ENCODE measurements around the gene ZBTB16. TPM values are rescaled to one million over a fixed set of nuclear protein-coding genes. Genes with fewer than 3 reads are reported as not detected.

Gene ZBTB16
- total RNA-seq, 1 experiment from 2014 or later, result 0.21 TPM

GRCh38 chr11:114130629-114131277 lies 71.2 kb downstream of the ZBTB16 start:
- CTCF ChIA-PET, result no interaction called here
- peaks cover 17% of the 10 kb centered on the region for H3K27me3 ChIP-seq (ENCODE audit: control insufficient read depth, insufficient read depth, low read length)

DNA sequence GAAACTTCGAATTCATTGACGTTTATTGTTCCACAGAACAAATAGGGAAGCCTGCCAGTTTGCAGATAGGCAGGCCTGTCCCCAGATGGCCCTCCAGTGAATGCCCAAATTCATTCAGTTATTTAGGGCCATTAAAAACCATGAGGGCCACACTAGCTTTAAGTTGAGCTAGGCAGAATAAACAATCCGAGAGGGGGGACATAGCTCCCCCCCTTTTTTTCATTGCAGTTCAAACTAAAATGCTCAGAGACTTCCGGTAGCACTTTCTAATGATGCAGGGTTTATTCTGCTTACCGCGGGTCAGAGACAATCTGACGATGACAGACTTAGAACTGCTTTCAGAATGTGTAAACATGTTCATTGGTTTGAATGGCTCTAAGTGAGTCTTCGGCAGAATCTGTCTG lies 72.0 kb downstream of the ZBTB16 start:
- CTCF ChIA-PET, result no interaction called here
- no peak for ATAC-seq
- intact Hi-C loops (cut with micrococcal nuclease; ENCODE audit: unreplicated experiment), result no loop called here

More at GRCh38 chr11:114130629-114131277, 71.2 kb downstream of the ZBTB16 start:
- intact Hi-C loops (cut with micrococcal nuclease; ENCODE audit: unreplicated experiment), result no loop called here
- Histone ChIP-seq H3K4me1 (ENCODE audit: control insufficient read depth, insufficient read depth, low read length) (no peaks in the 10 kb centered on the region), H3K27ac (ENCODE audit: low read length) (no peak overlapping the region), H3K4me3 (ENCODE audit: low read depth in 2 of 2, low read length in 2 of 2) (no peak overlapping the region), H3K36me3 (ENCODE audit: control insufficient read depth, insufficient read depth, low read length) (no peaks in the 10 kb centered on the region), H3K9me3 (ENCODE audit: control insufficient read depth, insufficient read depth, low read depth, low read length) (no peaks in the 10 kb centered on the region)
- in situ Hi-C loops (cut with HindIII; ENCODE audit: low pct_unique_long_range_greater_than_20kb, low sequenced_read_pairs), result no loop called here
- POLR2A ChIA-PET, result no interaction called here
- ATAC-seq (no peak), DNase-seq (ENCODE audit: low read depth, low spot score) (no peak)
- no TSS peak for BruUV-seq (replicated peaks)
- TF ChIP-seq SIN3A (IDR thresholded peaks at IDR 0.05; ENCODE audit: borderline replicate concordance, insufficient read depth, low read depth, low read length) (no peak), POLR2AphosphoS5 (IDR thresholded peaks at IDR 0.05; ENCODE audit: low read depth, low read length) (no peak), REST (IDR thresholded peaks at IDR 0.05; ENCODE audit: insufficient read depth in 1 of 2, low read depth in 2 of 2, low read length in 1 of 2) (no peak), TCF7L2 (IDR thresholded peaks at IDR 0.05; ENCODE audit: low read depth, low read length) (no peak)
- TF ChIP-seq, protein P1, sequence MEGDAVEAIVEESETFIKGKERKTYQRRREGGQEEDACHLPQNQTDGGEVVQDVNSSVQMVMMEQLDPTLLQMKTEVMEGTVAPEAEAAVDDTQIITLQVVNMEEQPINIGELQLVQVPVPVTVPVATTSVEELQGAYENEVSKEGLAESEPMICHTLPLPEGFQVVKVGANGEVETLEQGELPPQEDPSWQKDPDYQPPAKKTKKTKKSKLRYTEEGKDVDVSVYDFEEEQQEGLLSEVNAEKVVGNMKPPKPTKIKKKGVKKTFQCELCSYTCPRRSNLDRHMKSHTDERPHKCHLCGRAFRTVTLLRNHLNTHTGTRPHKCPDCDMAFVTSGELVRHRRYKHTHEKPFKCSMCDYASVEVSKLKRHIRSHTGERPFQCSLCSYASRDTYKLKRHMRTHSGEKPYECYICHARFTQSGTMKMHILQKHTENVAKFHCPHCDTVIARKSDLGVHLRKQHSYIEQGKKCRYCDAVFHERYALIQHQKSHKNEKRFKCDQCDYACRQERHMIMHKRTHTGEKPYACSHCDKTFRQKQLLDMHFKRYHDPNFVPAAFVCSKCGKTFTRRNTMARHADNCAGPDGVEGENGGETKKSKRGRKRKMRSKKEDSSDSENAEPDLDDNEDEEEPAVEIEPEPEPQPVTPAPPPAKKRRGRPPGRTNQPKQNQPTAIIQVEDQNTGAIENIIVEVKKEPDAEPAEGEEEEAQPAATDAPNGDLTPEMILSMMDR (IDR thresholded peaks at IDR 0.05), result no peak

More for the DNA sequence above, 72.0 kb downstream of the ZBTB16 start:
- BruUV-seq (replicated peaks), result no TSS peak
- Histone ChIP-seq H3K4me3 (ENCODE audit: low read depth in 2 of 2, low read length in 2 of 2) (no peak overlapping the region), H3K36me3 (ENCODE audit: control insufficient read depth, insufficient read depth, low read length) (no peaks in the 10 kb centered on the region), H3K4me1 (ENCODE audit: control insufficient read depth, insufficient read depth, low read length) (no peaks in the 10 kb centered on the region), H3K27me3 (ENCODE audit: control insufficient read depth, insufficient read depth, low read length) (peaks cover 15% of the 10 kb centered on the region), H3K27ac (ENCODE audit: low read length) (no peak overlapping the region), H3K9me3 (ENCODE audit: control insufficient read depth, insufficient read depth, low read depth, low read length) (no peaks in the 10 kb centered on the region)
- TF ChIP-seq, protein P1 (IDR thresholded peaks at IDR 0.05), result no peak
- TF ChIP-seq REST (IDR thresholded peaks at IDR 0.05; ENCODE audit: insufficient read depth in 1 of 2, low read depth in 2 of 2, low read length in 1 of 2), result no peak
- no peak for TF ChIP-seq POLR2AphosphoS5 (IDR thresholded peaks at IDR 0.05; ENCODE audit: low read depth, low read length)
- TF ChIP-seq SIN3A (IDR thresholded peaks at IDR 0.05; ENCODE audit: borderline replicate concordance, insufficient read depth, low read depth, low read length), result no peak
- no peak for TF ChIP-seq TCF7L2 (IDR thresholded peaks at IDR 0.05; ENCODE audit: low read depth, low read length)
- POLR2A ChIA-PET, result no interaction called here
- DNase-seq (ENCODE audit: low read depth, low spot score), result no peak
- in situ Hi-C loops (cut with HindIII; ENCODE audit: low pct_unique_long_range_greater_than_20kb, low sequenced_read_pairs), result no loop called here

Measured in Panc1 (cell line).